Measurements from ENCODE around the gene SLC5A10.

- TF ChIP-seq CTCF (IDR thresholded peaks at IDR 0.05) (no peak), REST (IDR thresholded peaks at IDR 0.05; ENCODE audit: insufficient read depth in 1 of 2, low read depth in 2 of 2, low read length in 1 of 2) (no peak)
Observed at GRCh38 chr17:19014628-19015215, 62.8 kb downstream of the SLC5A10 start.

Measured in Panc1 (cell line).